HepG2 (cell line): ENCODE results near the gene EPB41L5. TPM values are rescaled to one million over a fixed set of nuclear protein-coding genes. Genes with fewer than 3 reads are reported as not detected.

Experiments
- ATAC-seq: fragments of 200-7000 bp; cut with Tn5 transposase; 3 replicates; pipeline ENCODE4 v1.9.1; 2020; ENCODE audit warnings: mild to moderate bottlenecking, moderate library complexity
- BruUV-seq: library from RNA; stranded (reverse); fragments of 400-500 nt; replicated peaks from 2 replicates; lab custom pipeline; 2021; lab: Mats Ljungman, UMichigan
- CTCF ChIA-PET: fragments of 300-600 bp; formaldehyde crosslinking; extraction: SDS; loops from one replicate; lab custom pipeline; 2021; ENCODE audit warnings: low total read pairs, inconsistent platforms, low intra/inter-chr PET ratio; lab: Yijun Ruan, JAX
- POLR2A ChIA-PET: fragments of 350-600 bp; sonication (Branson Sonifier 250); formaldehyde crosslinking; loops from one replicate; lab custom pipeline; 2020; ENCODE audit warnings: antibody characterized with exemption, inconsistent platforms; lab: Yijun Ruan, JAX
- DNase-seq: peaks from one replicate; pipeline ENCODE4 v3.0.0-alpha.2; 2015; ENCODE audit warnings: low spot score
- FAIRE-seq: peaks from 3 replicates; lab custom pipeline; 2011; peaks lifted over from hg19 to GRCh38; lab: Jason Lieb, UNC
- H2AFZ ChIP-seq: one replicate; pipeline ENCODE4 v1.6.1; 2011; ENCODE audit warnings: low read length, inconsistent platforms
- H3K27ac ChIP-seq: fragments of 300-600 bp; 3 replicates; pipeline ENCODE4 v1.8.0; 2011; ENCODE audit warnings: mixed run types, mild to moderate bottlenecking, mixed read lengths, low read length, inconsistent platforms; ENCODE audit not compliant: insufficient read depth; ENCODE audit errors: extremely low read length
- H3K27me3 ChIP-seq, 2 experiments: fragments of 200-600 bp in 1 of 2; 2 replicates in 1 of 2; 3 replicates in 1 of 2; pipeline versions ENCODE4 v1.6.0 to v1.8.0; 2011; ENCODE audit warnings: low read length in 2 of 2, mild to moderate bottlenecking in 2 of 2, moderate library complexity in 2 of 2, inconsistent platforms in 1 of 2; ENCODE audit not compliant: insufficient read depth in 2 of 2, control insufficient read depth in 1 of 2
- H3K36me3 ChIP-seq, 2 experiments: fragments of 200-600 bp in 1 of 2; replicated peaks in 1 of 2; 2 replicates in 1 of 2; 3 replicates in 1 of 2; pipeline versions ENCODE4 v1.5.1 to v1.8.0; 2011; ENCODE audit warnings: low read length in 2 of 2, inconsistent platforms in 1 of 2; ENCODE audit not compliant: insufficient read depth in 2 of 2, control insufficient read depth in 1 of 2
- H3K4me1 ChIP-seq: 2 replicates; pipeline ENCODE4 v1.5.1; 2012; ENCODE audit warnings: low read length, inconsistent platforms; ENCODE audit not compliant: insufficient read depth
- H3K4me2 ChIP-seq: 2 replicates; pipeline ENCODE4 v1.6.0; 2011; ENCODE audit warnings: low read depth, low read length, inconsistent platforms
- H3K4me3 ChIP-seq, 3 experiments: fragments of 200-600 bp in 1 of 3; sonication (generic), shearing (Covaris generic) in 1 of 3; replicated peaks in 1 of 3; 2 replicates each; pipeline ENCODE4 v1.5.1; 2011 to 2016; ENCODE audit warnings: low read length in 3 of 3, inconsistent platforms in 2 of 3, low read depth in 2 of 3, mild to moderate bottlenecking in 2 of 3, control low read depth in 1 of 3, mixed read lengths in 1 of 3; ENCODE audit not compliant: insufficient read depth in 1 of 3
- H3K79me2 ChIP-seq: one replicate; pipeline ENCODE4 v1.6.1; 2011; ENCODE audit warnings: low read length, inconsistent platforms; ENCODE audit not compliant: insufficient read depth
- H3K9ac ChIP-seq: 2 replicates; pipeline ENCODE4 v1.6.0; 2011; ENCODE audit warnings: mild to moderate bottlenecking, low read depth, low read length, inconsistent platforms; ENCODE audit not compliant: insufficient read depth
- H3K9me3 ChIP-seq: 2 replicates; pipeline ENCODE4 v1.5.1; 2012; ENCODE audit warnings: mild to moderate bottlenecking, low read length
- H4K20me1 ChIP-seq: 2 replicates; pipeline ENCODE4 v1.6.0; 2011; ENCODE audit warnings: inconsistent platforms, mild to moderate bottlenecking, low read length, moderate library complexity; ENCODE audit not compliant: insufficient read depth
- RFX5 ChIP-seq: IDR thresholded peaks from 2 replicates; pipeline ENCODE4 v1.6.1; 2011; ENCODE audit warnings: low read depth, low read length, improper control_type of control experiment
- SMAD3 ChIP-seq: sonication (generic); formaldehyde crosslinking; IDR thresholded peaks from 2 replicates; pipeline ENCODE4 v1.4.0; 2020; ENCODE audit warnings: missing genetic modification reagents
- ZNF124 ChIP-seq: sonication (generic); formaldehyde crosslinking; IDR thresholded peaks from 2 replicates; pipeline ENCODE4 v1.4.0; 2020; ENCODE audit warnings: missing genetic modification reagents
- ZNF20 ChIP-seq: sonication (generic); formaldehyde crosslinking; IDR thresholded peaks from 2 replicates; pipeline ENCODE4 v1.4.0; 2020; ENCODE audit warnings: mild to moderate bottlenecking, moderate library complexity, missing genetic modification reagents
- ZNF230 ChIP-seq: sonication (generic); formaldehyde crosslinking; IDR thresholded peaks from 2 replicates; pipeline ENCODE4 v1.4.0; 2020; ENCODE audit warnings: mild to moderate bottlenecking, missing genetic modification reagents
- ZNF33A ChIP-seq: sonication (generic); formaldehyde crosslinking; IDR thresholded peaks from 2 replicates; pipeline ENCODE4 v1.5.1; 2020; ENCODE audit warnings: missing genetic modification reagents, mild to moderate bottlenecking, moderate library complexity, borderline replicate concordance
- ZNF383 ChIP-seq: sonication (generic); formaldehyde crosslinking; IDR thresholded peaks from 2 replicates; pipeline ENCODE4 v1.4.0; 2020; ENCODE audit warnings: missing genetic modification reagents, mild to moderate bottlenecking, borderline replicate concordance
- ZNF543 ChIP-seq: sonication (generic); formaldehyde crosslinking; IDR thresholded peaks from 2 replicates; pipeline ENCODE4 v1.4.0; 2020; ENCODE audit warnings: mild to moderate bottlenecking, missing genetic modification reagents
- ZNF839 ChIP-seq: sonication (generic); formaldehyde crosslinking; IDR thresholded peaks from 2 replicates; pipeline ENCODE4 v1.4.0; 2020; ENCODE audit warnings: missing genetic modification reagents, mild to moderate bottlenecking, borderline replicate concordance
- WGBS: methylation state at CpG from one replicate; pipeline ENCODE4 v1.1.6; 2017; ENCODE audit warnings: low lambda C conversion rate; 5-methylcytosine and 5-hydroxymethylcytosine counted together
- in situ Hi-C: cut with HindIII; loops from 2 replicates; pipeline ENCODE4 v1.10.0; 2017; ENCODE audit warnings: low pct_unique_long_range_greater_than_20kb; ENCODE audit not compliant: extremely low pct_ligation_motif_present
- intact Hi-C: fragments of 100-400 bp; cut with micrococcal nuclease; formaldehyde crosslinking; loops from one replicate; pipeline ENCODE4 v1.10.0; 2022; ENCODE audit not compliant: unreplicated experiment
- polyA plus RNA-seq, 8 experiments: library from polyadenylated mRNA; depleted of rRNA in 3 of 8; stranded (reverse) in 7 of 8; unstranded in 1 of 8; fragments of >200 nt; fragmentation: Illumina TruSeq in 4 of 8; extraction: Trizol in 4 of 8; gene quantifications; 2 replicates each; pipeline versions ENCODE4 v1.2.1 to v1.2.3, GENCODE V29; 2011 to 2016; ENCODE audit warnings: low read depth in 4 of 8, missing spikeins in 1 of 8, mixed read lengths in 1 of 8; ENCODE audit not compliant: insufficient read depth in 1 of 8
- total RNA-seq, 5 experiments: library from RNA; depleted of rRNA; stranded (reverse); fragments of >200 nt; fragmentation: Illumina TruSeq; extraction: Trizol; gene quantifications; 2 replicates each; pipeline ENCODE4 v1.2.3, GENCODE V29; 2016; ENCODE audit warnings: low read depth in 1 of 5
- TF ChIP-seq, protein P1 (sequence below): sonication (generic); formaldehyde crosslinking; conservative IDR thresholded peaks from 2 replicates; pipeline ENCODE4 v1.4.0; 2020; ENCODE audit warnings: mild to moderate bottlenecking, missing genetic modification reagents, moderate library complexity
- TF ChIP-seq, protein P2 (sequence below): sonication (generic); formaldehyde crosslinking; IDR thresholded peaks from 2 replicates; pipeline ENCODE4 v1.5.1; 2020; ENCODE audit warnings: missing genetic modification reagents, mild to moderate bottlenecking, borderline replicate concordance

The EPB41L5 gene
- total and polyA plus RNA-seq, 2 of the 13 experiments (the other 11 are each of a cell fraction or from before 2014, with no cell fraction given), result 40.5 to 47.5 TPM

DNA sequence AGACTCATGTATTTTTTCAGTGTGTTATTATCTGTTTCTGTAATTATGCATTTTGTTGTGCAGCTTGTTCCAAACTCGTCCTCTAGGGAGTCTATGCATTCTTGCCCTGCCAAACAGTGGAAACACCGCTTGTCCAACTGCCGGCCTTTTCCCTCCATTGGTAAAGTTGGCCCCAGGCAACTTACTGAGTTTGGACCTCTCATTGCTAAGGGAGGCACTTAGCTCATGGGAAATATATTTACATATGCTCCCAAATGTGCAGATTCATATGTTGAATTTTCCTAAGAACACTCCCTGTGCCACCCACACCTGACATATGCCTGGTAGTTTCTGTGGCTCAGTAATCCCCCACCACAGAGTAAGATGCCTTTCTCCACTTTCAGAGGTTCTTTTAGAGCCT lies 112.3 kb downstream of the EPB41L5 start:
- no peak for DNase-seq
- Histone ChIP-seq H3K27me3 (no peaks in the 10 kb centered on the region), H3K4me1 (no peaks in the 10 kb centered on the region), H2AFZ (no peak overlapping the region), H3K79me2 (no peaks in the 10 kb centered on the region), H3K4me3 (no peak overlapping the region), H3K27ac (no peak overlapping the region), H4K20me1 (no peaks in the 10 kb centered on the region), H3K9me3 (no peaks in the 10 kb centered on the region), H3K4me2 (no peak overlapping the region), H3K36me3 (peaks cover 4 to 7% of the 10 kb centered on the region in 2 experiments; a peak in 3 of 5 replicates), H3K9ac (no peak overlapping the region)
- CTCF ChIA-PET, result no interaction called here
- TF ChIP-seq, protein P1, sequence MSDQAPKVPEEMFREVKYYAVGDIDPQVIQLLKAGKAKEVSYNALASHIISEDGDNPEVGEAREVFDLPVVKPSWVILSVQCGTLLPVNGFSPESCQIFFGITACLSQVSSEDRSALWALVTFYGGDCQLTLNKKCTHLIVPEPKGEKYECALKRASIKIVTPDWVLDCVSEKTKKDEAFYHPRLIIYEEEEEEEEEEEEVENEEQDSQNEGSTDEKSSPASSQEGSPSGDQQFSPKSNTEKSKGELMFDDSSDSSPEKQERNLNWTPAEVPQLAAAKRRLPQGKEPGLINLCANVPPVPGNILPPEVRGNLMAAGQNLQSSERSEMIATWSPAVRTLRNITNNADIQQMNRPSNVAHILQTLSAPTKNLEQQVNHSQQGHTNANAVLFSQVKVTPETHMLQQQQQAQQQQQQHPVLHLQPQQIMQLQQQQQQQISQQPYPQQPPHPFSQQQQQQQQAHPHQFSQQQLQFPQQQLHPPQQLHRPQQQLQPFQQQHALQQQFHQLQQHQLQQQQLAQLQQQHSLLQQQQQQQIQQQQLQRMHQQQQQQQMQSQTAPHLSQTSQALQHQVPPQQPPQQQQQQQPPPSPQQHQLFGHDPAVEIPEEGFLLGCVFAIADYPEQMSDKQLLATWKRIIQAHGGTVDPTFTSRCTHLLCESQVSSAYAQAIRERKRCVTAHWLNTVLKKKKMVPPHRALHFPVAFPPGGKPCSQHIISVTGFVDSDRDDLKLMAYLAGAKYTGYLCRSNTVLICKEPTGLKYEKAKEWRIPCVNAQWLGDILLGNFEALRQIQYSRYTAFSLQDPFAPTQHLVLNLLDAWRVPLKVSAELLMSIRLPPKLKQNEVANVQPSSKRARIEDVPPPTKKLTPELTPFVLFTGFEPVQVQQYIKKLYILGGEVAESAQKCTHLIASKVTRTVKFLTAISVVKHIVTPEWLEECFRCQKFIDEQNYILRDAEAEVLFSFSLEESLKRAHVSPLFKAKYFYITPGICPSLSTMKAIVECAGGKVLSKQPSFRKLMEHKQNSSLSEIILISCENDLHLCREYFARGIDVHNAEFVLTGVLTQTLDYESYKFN (CRISPR knock-in tag), result no peak
- intact Hi-C loops (no loop called here), in situ Hi-C loops (no loop called here)
- POLR2A ChIA-PET, result no interaction called here
- no TSS peak for BruUV-seq
- ATAC-seq, result no peak
- 96% methylated on average over 3 of the region's 3 CpGs for WGBS
- no peak for FAIRE-seq

DNA sequence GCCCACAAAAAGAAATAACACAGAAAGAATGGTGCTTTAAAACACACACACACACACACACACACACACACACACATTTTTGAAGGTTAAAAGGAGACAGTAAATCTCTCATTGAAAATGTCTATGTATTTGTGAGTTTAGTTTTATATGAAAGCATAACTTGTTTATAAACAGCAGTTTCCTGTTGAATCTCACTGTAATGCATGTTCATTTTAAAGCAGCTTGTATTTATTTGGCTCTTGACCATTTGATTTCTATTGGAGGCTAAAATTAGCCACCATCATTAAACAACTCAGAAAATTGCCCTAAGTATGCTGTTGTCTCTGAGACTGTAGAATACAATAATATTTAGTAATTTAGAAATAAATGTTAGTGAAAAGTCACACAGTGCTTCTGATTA lies 115.3 kb downstream of the EPB41L5 start:
- no peaks in the 10 kb centered on the region for H4K20me1 ChIP-seq
- in situ Hi-C loops, result no loop called here
- TF ChIP-seq ZNF839 (CRISPR knock-in tag), result no peak
- no peak for TF ChIP-seq RFX5
- TF ChIP-seq, protein P2, sequence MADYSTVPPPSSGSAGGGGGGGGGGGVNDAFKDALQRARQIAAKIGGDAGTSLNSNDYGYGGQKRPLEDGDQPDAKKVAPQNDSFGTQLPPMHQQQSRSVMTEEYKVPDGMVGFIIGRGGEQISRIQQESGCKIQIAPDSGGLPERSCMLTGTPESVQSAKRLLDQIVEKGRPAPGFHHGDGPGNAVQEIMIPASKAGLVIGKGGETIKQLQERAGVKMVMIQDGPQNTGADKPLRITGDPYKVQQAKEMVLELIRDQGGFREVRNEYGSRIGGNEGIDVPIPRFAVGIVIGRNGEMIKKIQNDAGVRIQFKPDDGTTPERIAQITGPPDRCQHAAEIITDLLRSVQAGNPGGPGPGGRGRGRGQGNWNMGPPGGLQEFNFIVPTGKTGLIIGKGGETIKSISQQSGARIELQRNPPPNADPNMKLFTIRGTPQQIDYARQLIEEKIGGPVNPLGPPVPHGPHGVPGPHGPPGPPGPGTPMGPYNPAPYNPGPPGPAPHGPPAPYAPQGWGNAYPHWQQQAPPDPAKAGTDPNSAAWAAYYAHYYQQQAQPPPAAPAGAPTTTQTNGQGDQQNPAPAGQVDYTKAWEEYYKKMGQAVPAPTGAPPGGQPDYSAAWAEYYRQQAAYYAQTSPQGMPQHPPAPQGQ (CRISPR knock-in tag), result no peak
- no peak for TF ChIP-seq ZNF543 (CRISPR knock-in tag)
- TF ChIP-seq ZNF230 (CRISPR knock-in tag), result no peak
- TF ChIP-seq SMAD3, result no peak
- no peak for TF ChIP-seq ZNF20
- no peak for TF ChIP-seq ZNF124 (CRISPR knock-in tag)
- no peak for TF ChIP-seq ZNF383 (CRISPR knock-in tag)
- no peak for TF ChIP-seq ZNF33A
- TF ChIP-seq, all 625 proteins: peak for 0
- no peak for FAIRE-seq
- BruUV-seq, result no TSS peak
- DNase-seq, result no peak
- Histone ChIP-seq H2AFZ (no peak overlapping the region), H3K4me3 (no peak overlapping the region), H3K79me2 (no peaks in the 10 kb centered on the region), H3K36me3 (peaks cover 4 to 24% of the 10 kb centered on the region in 2 experiments; a peak in 3 of 5 replicates), H3K9me3 (no peaks in the 10 kb centered on the region), H3K4me1 (peaks cover 11% of the 10 kb centered on the region), H3K4me2 (no peak overlapping the region), H3K27me3 (no peaks in the 10 kb centered on the region), H3K9ac (no peak overlapping the region), H3K27ac (no peak overlapping the region)
- ChIA-PET POLR2A (no interaction called here), CTCF (no interaction called here)
- intact Hi-C loops, result no loop called here
- no peak for ATAC-seq
